Endothelial cell of umbilical vein (primary cell): Measurements from ENCODE around the gene MED13. TPM values are rescaled to one million over a fixed set of nuclear protein-coding genes. Genes with fewer than 3 reads are reported as not detected.

Source experiments
- BruUV-seq: library from RNA; stranded (reverse); fragments of 400-500 nt; replicated peaks from 2 replicates; lab custom pipeline; 2021; lab: Mats Ljungman, UMichigan
- CTCF ChIA-PET: fragments of 300-600, 350-600 bp; sonication (Branson Sonifier 250); formaldehyde crosslinking; loops from one replicate; lab custom pipeline; 2021; ENCODE audit warnings: antibody characterized with exemption, inconsistent platforms; lab: Charles Lee
- POLR2A ChIA-PET: fragments of 300-600, 350-600 bp; sonication (Branson Sonifier 250); formaldehyde crosslinking; loops from one replicate; lab custom pipeline; 2021; ENCODE audit warnings: antibody characterized with exemption, inconsistent platforms; lab: Charles Lee
- DNase-seq: peaks from one replicate; pipeline ENCODE4 v3.0.0-alpha.2; 2011; ENCODE audit warnings: low read depth, low spot score
- FAIRE-seq: peaks from 2 replicates; lab custom pipeline; 2011; peaks lifted over from hg19 to GRCh38; lab: Jason Lieb, UNC
- H2AFZ ChIP-seq: 2 replicates; pipeline ENCODE4 v1.6.0; 2012; ENCODE audit warnings: low read depth, low read length, control low read depth, inconsistent platforms
- H3K27ac ChIP-seq: 2 replicates; pipeline ENCODE4 v1.5.1; 2011; ENCODE audit warnings: low read depth, mild to moderate bottlenecking, control low read depth, low read length, moderate library complexity; ENCODE audit not compliant: insufficient read depth
- H3K27me3 ChIP-seq, 2 experiments: 2 replicates each; pipeline versions ENCODE4 v1.6.0 to v1.6.1; 2011; ENCODE audit warnings: low read length in 2 of 2, mixed read lengths in 1 of 2; ENCODE audit not compliant: control insufficient read depth in 2 of 2, insufficient read depth in 2 of 2
- H3K36me3 ChIP-seq, 2 experiments: 2 replicates in 1 of 2; 3 replicates in 1 of 2; pipeline ENCODE4 v1.5.1; 2011; ENCODE audit warnings: low read length in 2 of 2, mild to moderate bottlenecking in 1 of 2, moderate library complexity in 1 of 2; ENCODE audit not compliant: control insufficient read depth in 2 of 2, insufficient read depth in 2 of 2; ENCODE audit errors: extremely low read depth in 1 of 2
- H3K4me1 ChIP-seq: 3 replicates; pipeline ENCODE4 v1.5.1; 2011; ENCODE audit warnings: mild to moderate bottlenecking, low read length; ENCODE audit not compliant: control insufficient read depth, insufficient read depth; ENCODE audit errors: extremely low read depth
- H3K4me2 ChIP-seq: 2 replicates; pipeline ENCODE4 v1.6.1; 2011; ENCODE audit warnings: low read length, control low read depth, mixed read lengths; ENCODE audit not compliant: insufficient read depth
- H3K4me3 ChIP-seq, 3 experiments: fragments of 200-600 bp in 1 of 3; sonication (generic), shearing (Covaris generic) in 1 of 3; replicated peaks in 1 of 3; 2 replicates each; pipeline ENCODE4 v1.5.1; 2011 to 2016; ENCODE audit warnings: control low read depth in 3 of 3, low read length in 3 of 3, mild to moderate bottlenecking in 2 of 3, inconsistent platforms in 1 of 3, low read depth in 1 of 3, moderate library complexity in 1 of 3; ENCODE audit not compliant: insufficient read depth in 1 of 3
- H3K79me2 ChIP-seq: 2 replicates; pipeline ENCODE4 v1.6.0; 2012; ENCODE audit warnings: low read length, inconsistent platforms; ENCODE audit not compliant: control insufficient read depth, insufficient read depth
- H3K9ac ChIP-seq: replicated peaks from 2 replicates; pipeline ENCODE3; 2011; ENCODE audit warnings: low read length, control low read depth; ENCODE audit not compliant: insufficient read depth; ENCODE audit errors: extremely low read depth
- H3K9me1 ChIP-seq: replicated peaks from 3 replicates; pipeline ENCODE4 v1.6.0; 2011; ENCODE audit warnings: mild to moderate bottlenecking, low read length; ENCODE audit not compliant: control insufficient read depth, insufficient read depth; ENCODE audit errors: extremely low read depth
- H3K9me3 ChIP-seq: replicated peaks from 2 replicates; pipeline ENCODE4 v1.5.1; 2012; ENCODE audit warnings: low read length, inconsistent platforms; ENCODE audit not compliant: control insufficient read depth, insufficient read depth
- H4K20me1 ChIP-seq: replicated peaks from 2 replicates; pipeline ENCODE3; 2011; ENCODE audit warnings: mild to moderate bottlenecking, low read length; ENCODE audit not compliant: control insufficient read depth, insufficient read depth; ENCODE audit errors: extremely low read depth
- CTCF ChIP-seq, 2 donors: IDR thresholded peaks; 1 replicate in 1 of 2; 2 replicates in 1 of 2; pipeline ENCODE4 v1.5.1; 2011; ENCODE audit warnings: low read length in 2 of 2, mild to moderate bottlenecking in 2 of 2, moderate library complexity in 2 of 2, control low read depth in 1 of 2, inconsistent platforms in 1 of 2, low read depth in 1 of 2; ENCODE audit not compliant: insufficient read depth in 1 of 2; ENCODE audit errors: extremely low read depth in 1 of 2
- EZH2 ChIP-seq: IDR thresholded peaks from 2 replicates; pipeline ENCODE4 v1.6.1; 2012; ENCODE audit warnings: borderline replicate concordance, low read depth, mild to moderate bottlenecking, moderate library complexity, low read length, inconsistent platforms; ENCODE audit not compliant: severe bottlenecking
- FOS ChIP-seq: IDR thresholded peaks from 2 replicates; pipeline ENCODE4 v1.6.1; 2011; ENCODE audit warnings: mild to moderate bottlenecking, low read length, moderate library complexity, borderline replicate concordance; ENCODE audit not compliant: insufficient read depth
- GATA2 ChIP-seq: IDR thresholded peaks from 2 replicates; pipeline ENCODE4 v1.7.0; 2011; ENCODE audit warnings: low read depth, mild to moderate bottlenecking, moderate library complexity, mixed read lengths, low read length; ENCODE audit not compliant: insufficient read length, insufficient read depth
- JUN ChIP-seq: IDR thresholded peaks from 2 replicates; pipeline ENCODE4 v1.6.1; 2011; ENCODE audit warnings: borderline replicate concordance, low read depth; ENCODE audit not compliant: insufficient read length, insufficient read depth
- MAX ChIP-seq: IDR thresholded peaks from 2 replicates; pipeline ENCODE4 v1.6.1; 2011; ENCODE audit not compliant: insufficient read depth, insufficient read length
- MYC ChIP-seq: IDR thresholded peaks from one replicate; pipeline ENCODE4 v1.6.1; 2011; ENCODE audit warnings: mild to moderate bottlenecking, low read depth, low read length
- POLR2A ChIP-seq: IDR thresholded peaks from 2 replicates; pipeline ENCODE4 v1.6.1; 2012; ENCODE audit warnings: low read depth, mild to moderate bottlenecking, control low read depth, low read length
- POLR2AphosphoS5 ChIP-seq: IDR thresholded peaks from 2 replicates; pipeline ENCODE4 v1.6.1; 2012; ENCODE audit warnings: low read depth, mild to moderate bottlenecking, control low read depth, low read length, moderate library complexity; ENCODE audit not compliant: insufficient read depth
- dilution Hi-C: fragments of 300-500 bp; cut with MboI; formaldehyde crosslinking; loops from one replicate; pipeline ENCODE4 v1.15.0; 2019; ENCODE audit warnings: low sequenced_read_pairs; ENCODE audit not compliant: extremely low pct_ligation_motif_present
- intact Hi-C: fragments of 100-400 bp; cut with micrococcal nuclease; formaldehyde crosslinking; loops from one replicate; pipeline ENCODE4 v1.10.0; 2022
- polyA plus RNA-seq, 4 experiments: library from polyadenylated mRNA; depleted of rRNA in 3 of 4; stranded (reverse) in 3 of 4; unstranded in 1 of 4; fragments of >200 nt; gene quantifications; 2 replicates each; pipeline versions ENCODE4 v1.2.1 to v1.2.3, GENCODE V29; 2011 to 2012; ENCODE audit warnings: missing spikeins in 1 of 4
- total RNA-seq: library from RNA; stranded (reverse); gene quantifications from 2 replicates; pipeline ENCODE4 v1.2.3, GENCODE V29; 2021

MED13 gene
- total and polyA plus RNA-seq, 2 donors (not counting 3 experiments of a cell fraction or from before 2014, with no cell fraction given): 11.6 to 49.6 TPM

- H3K27ac ChIP-seq: no peak overlapping the region
- no peak overlapping the region for H2AFZ ChIP-seq
- H3K79me2 ChIP-seq: peaks cover 57% of the 10 kb centered on the region
- H3K36me3 ChIP-seq: peaks cover 2% of the 10 kb centered on the region in 2 experiments
- peaks cover 4% of the 10 kb centered on the region for H4K20me1 ChIP-seq
- no TSS peak for BruUV-seq
- H3K27me3 ChIP-seq: no peaks in the 10 kb centered on the region
- H3K9ac ChIP-seq: no peak overlapping the region
- FAIRE-seq (no peak), DNase-seq (no peak)
- no peak overlapping the region for H3K4me3 ChIP-seq
- POLR2A ChIA-PET: no interaction called here
- TF ChIP-seq FOS: no peak
- TF ChIP-seq POLR2A: no peak
- no peak for TF ChIP-seq MAX
- no peak for TF ChIP-seq POLR2AphosphoS5
- no peak for TF ChIP-seq CTCF (IDR thresholded peaks at IDR 0.05; ENCODE audit: extremely low read depth in 1 of 2, insufficient read depth in 1 of 2, low read depth in 1 of 2, low read length in 2 of 2)
- no peak for TF ChIP-seq MYC
- no peak for TF ChIP-seq EZH2
- TF ChIP-seq JUN: no peak
- no peak for TF ChIP-seq GATA2
- intact Hi-C loops (no loop called here), dilution Hi-C loops (no loop called here)
- no peaks in the 10 kb centered on the region for H3K9me3 ChIP-seq
- CTCF ChIA-PET: interaction anchor here (1.4 kb wide), 1 partner anchor 9 kb away, joined by 4 read pairs; no protein-coding TSS in a partner anchor
- H3K4me1 ChIP-seq: no peaks in the 10 kb centered on the region
- H3K4me2 ChIP-seq: no peak overlapping the region
- H3K9me1 ChIP-seq: no peaks in the 10 kb centered on the region
Measured at GRCh38 chr17:62038248-62038647, 26.8 kb downstream of the MED13 start.
